ENCODE measurements around the gene CASP5.

GRCh38 chr11:104970756-104971155 is 52.2 kb downstream of the CASP5 start:
- TF ChIP-seq CEBPB (IDR thresholded peaks at IDR 0.05) (no peak), ZBTB7A (IDR thresholded peaks at IDR 0.05; ENCODE audit: low read depth) (no peak), EP300 (IDR thresholded peaks at IDR 0.05; ENCODE audit: borderline replicate concordance) (no peak), FOXM1 (IDR thresholded peaks at IDR 0.05; ENCODE audit: borderline replicate concordance, low read depth) (no peak), CREB1 (IDR thresholded peaks at IDR 0.05; ENCODE audit: low read depth) (no peak), TAF1 (IDR thresholded peaks at IDR 0.05; ENCODE audit: low read depth) (no peak), REST (IDR thresholded peaks at IDR 0.05; ENCODE audit: low read depth) (no peak), EGR1 (IDR thresholded peaks at IDR 0.05) (no peak), YY1 (IDR thresholded peaks at IDR 0.05; ENCODE audit: low read depth) (no peak)

Measured in Ishikawa (cell line).